A549 (cell line): ENCODE data around the gene EEF1AKMT1. TPM values are rescaled to one million over a fixed set of nuclear protein-coding genes. Genes with fewer than 3 reads are reported as not detected.

Source experiments
- ATAC-seq, 2 experiments: fragments of 200-7000 bp in 1 of 2; fragments of >200 bp in 1 of 2; cut with Nextera tagmentation in 1 of 2; cut with Tn5 transposase in 1 of 2; 3 replicates each; pipeline versions ENCODE4 v1.8.0 to v1.9.1; 2018 to 2020; ENCODE audit warnings: mild to moderate bottlenecking in 1 of 2, moderate library complexity in 1 of 2
- CTCF ChIA-PET: fragments of 300-600 bp; sonication (Branson Sonifier 250); formaldehyde crosslinking; extraction: SDS; loops from one replicate; lab custom pipeline; 2021; ENCODE audit warnings: antibody characterized with exemption, inconsistent platforms; lab: Yijun Ruan, JAX
- POLR2A ChIA-PET: fragments of 350-600 bp; formaldehyde crosslinking; extraction: SDS; loops from one replicate; lab custom pipeline; 2021; ENCODE audit warnings: antibody characterized with exemption, inconsistent platforms; lab: Yijun Ruan, JAX
- DNase-seq, 2 experiments: peaks; one replicate each; pipeline versions ENCODE4 v3.0.0 to v3.0.0-alpha.2; 2011 to 2016; ENCODE audit warnings: low read depth in 1 of 2, low spot score in 1 of 2
- FAIRE-seq: peaks from 2 replicates; lab custom pipeline; 2011; peaks lifted over from hg19 to GRCh38; lab: Jason Lieb, UNC
- H3K27ac ChIP-seq, 2 experiments: fragments of >200 bp; sonication (Bioruptor Twin); formaldehyde crosslinking; 3 replicates each; pipeline ENCODE4 v1.5.1; 2016 to 2017
- H3K4me1 ChIP-seq: fragments of >200 bp; sonication (Bioruptor Twin); formaldehyde crosslinking; 3 replicates; pipeline ENCODE4 v1.6.1; 2016
- H3K4me2 ChIP-seq: fragments of >200 bp; sonication (Bioruptor Twin); formaldehyde crosslinking; 3 replicates; pipeline ENCODE4 v1.6.1; 2016
- H3K4me3 ChIP-seq: fragments of >200 bp; sonication (Bioruptor Twin); formaldehyde crosslinking; 3 replicates; pipeline ENCODE4 v1.5.1; 2016
- H3K9me3 ChIP-seq: fragments of >200 bp; sonication (Bioruptor Twin); formaldehyde crosslinking; 3 replicates; pipeline ENCODE4 v1.6.1; 2016
- BHLHE40 ChIP-seq: IDR thresholded peaks from 2 replicates; pipeline ENCODE4 v1.6.1; 2012; ENCODE audit warnings: low read depth, low read length, inconsistent platforms
- CBX8 ChIP-seq: fragments of 200-600 bp; sonication (generic); IDR thresholded peaks from 2 replicates; pipeline ENCODE4 v1.6.1; 2016
- CEBPB ChIP-seq, 2 experiments: fragments of >200 bp in 1 of 2; sonication (Bioruptor Twin) in 1 of 2; formaldehyde crosslinking in 1 of 2; IDR thresholded peaks; 2 replicates each; pipeline ENCODE4 v1.6.1; 2012 to 2016
- CHD4 ChIP-seq: fragments of 200-600 bp; sonication (generic); IDR thresholded peaks from 2 replicates; pipeline ENCODE4 v1.6.1; 2016; ENCODE audit warnings: antibody characterized with exemption, mild to moderate bottlenecking, borderline replicate concordance
- EHF ChIP-seq: fragments of 250-450 bp; sonication (Bioruptor Pico); IDR thresholded peaks from 2 replicates; pipeline ENCODE4 v1.5.0; 2020; ENCODE audit warnings: mild to moderate bottlenecking
- FOSL2 ChIP-seq, 2 experiments: fragments of 450-650 bp in 1 of 2; fragments of >200 bp in 1 of 2; sonication (Bioruptor Twin) in 1 of 2; formaldehyde crosslinking; IDR thresholded peaks; 2 replicates each; pipeline versions ENCODE4 v1.5.0 to v1.6.1; 2016 to 2020; ENCODE audit warnings: mild to moderate bottlenecking in 1 of 2, moderate library complexity in 1 of 2
- FOXS1 ChIP-seq: fragments of 250-450 bp; sonication (Bioruptor Pico); IDR thresholded peaks from 2 replicates; pipeline ENCODE4 v1.5.0; 2020; ENCODE audit warnings: mild to moderate bottlenecking, moderate library complexity
- GATA3 ChIP-seq: IDR thresholded peaks from 2 replicates; pipeline ENCODE4 v1.6.1; 2012; ENCODE audit warnings: borderline replicate concordance
- HEYL ChIP-seq: fragments of 250-450 bp; sonication (Bioruptor Pico); IDR thresholded peaks from 2 replicates; pipeline ENCODE4 v1.8.0; 2021; ENCODE audit warnings: mild to moderate bottlenecking, moderate library complexity
- HOXB5 ChIP-seq: fragments of 250-450 bp; sonication (Bioruptor Pico); IDR thresholded peaks from 2 replicates; pipeline ENCODE4 v1.5.0; 2020; ENCODE audit warnings: mild to moderate bottlenecking, moderate library complexity
- JUNB ChIP-seq: fragments of >200 bp; sonication (Bioruptor Twin); formaldehyde crosslinking; IDR thresholded peaks from 2 replicates; pipeline ENCODE4 v1.6.1; 2016
- KDM5A ChIP-seq: fragments of 200-600 bp; sonication (generic); IDR thresholded peaks from 2 replicates; pipeline ENCODE4 v1.6.1; 2016; ENCODE audit warnings: antibody characterized with exemption, mild to moderate bottlenecking
- MAFK ChIP-seq: fragments of 450-650 bp; IDR thresholded peaks from 2 replicates; pipeline ENCODE4 v1.6.1; 2014; ENCODE audit not compliant: partially characterized antibody
- NR3C1 ChIP-seq: fragments of >200 bp; sonication (Bioruptor Twin); formaldehyde crosslinking; IDR thresholded peaks from 3 replicates; pipeline ENCODE4 v1.6.1; 2017
- PHF8 ChIP-seq: fragments of 200-600 bp; sonication (generic); IDR thresholded peaks from 2 replicates; pipeline ENCODE4 v1.6.1; 2016; ENCODE audit warnings: low read depth, mild to moderate bottlenecking, antibody characterized with exemption, moderate library complexity, borderline replicate concordance
- RAD21 ChIP-seq, 2 experiments: fragments of >200 bp in 1 of 2; sonication (Bioruptor Twin) in 1 of 2; formaldehyde crosslinking in 1 of 2; IDR thresholded peaks in 1 of 2; conservative IDR thresholded peaks in 1 of 2; 2 replicates in 1 of 2; 3 replicates in 1 of 2; pipeline ENCODE4 v1.6.1; 2012 to 2018; ENCODE audit warnings: inconsistent platforms in 1 of 2
- RARB ChIP-seq: fragments of 250-450 bp; sonication (Bioruptor Pico); IDR thresholded peaks from 2 replicates; pipeline ENCODE4 v1.8.0; 2021; ENCODE audit warnings: mild to moderate bottlenecking, moderate library complexity
- WGBS: methylation state at CpG from one replicate; pipeline ENCODE4 v1.1.6; 2017; ENCODE audit errors: missing lambda C conversion rate; 5-methylcytosine and 5-hydroxymethylcytosine counted together
- polyA plus RNA-seq, 4 experiments: library from polyadenylated mRNA; depleted of rRNA in 3 of 4; stranded (reverse); fragments of >200 nt; fragmentation: RNase III in 1 of 4; extraction: RNeasy Plus Mini Kit Qiagen cat#74134 plus additional on column Dnase treatment in 1 of 4; gene quantifications; 2 replicates in 3 of 4; 3 replicates in 1 of 4; pipeline ENCODE4 v1.2.3, GENCODE V29; 2011 to 2017
- TF ChIP-seq, protein P1 (sequence below): fragments of >200 bp; sonication (Bioruptor Twin); formaldehyde crosslinking; IDR thresholded peaks from 2 replicates; pipeline ENCODE4 v1.6.1; 2016
- TF ChIP-seq, protein P2 (sequence below): IDR thresholded peaks from 2 replicates; pipeline ENCODE4 v1.6.1; 2012
- TF ChIP-seq, protein P3 (sequence below): fragments of >200 bp; sonication (Bioruptor Twin); formaldehyde crosslinking; IDR thresholded peaks from 3 replicates; pipeline ENCODE4 v1.5.1; 2016
- TF ChIP-seq, protein P4 (sequence below): IDR thresholded peaks from 2 replicates; pipeline ENCODE4 v1.6.1; 2012
- TF ChIP-seq, protein P5 (sequence below): IDR thresholded peaks from 2 replicates; pipeline ENCODE4 v1.6.1; 2012; ENCODE audit warnings: low read depth, borderline replicate concordance

EEF1AKMT1 gene
- polyA plus RNA-seq, 2 of the 4 experiments (the other 2 are of a cell fraction), result 8.1 to 10.0 TPM

DNA sequence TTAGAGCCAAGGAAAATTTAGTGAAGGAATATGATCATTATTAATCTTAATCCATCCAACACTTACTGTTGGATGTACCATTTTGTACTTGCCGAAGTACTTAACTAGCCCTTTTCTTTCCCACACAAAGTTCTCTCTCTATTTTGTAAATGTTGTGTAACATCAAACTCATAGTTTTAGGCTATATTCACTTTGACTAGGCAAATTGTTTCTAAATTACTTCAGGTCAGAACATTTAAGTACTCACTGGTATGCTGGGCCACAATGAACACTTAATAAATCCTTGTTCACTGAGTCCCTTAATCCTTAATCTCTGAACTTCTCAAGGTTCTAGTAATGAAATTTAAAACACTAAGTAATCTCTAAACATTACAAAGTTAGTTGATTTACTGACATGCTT lies 49.3 kb upstream of the EEF1AKMT1 start:
- FAIRE-seq (no peak), ATAC-seq (no peak), DNase-seq (no peak)
- Histone ChIP-seq H3K27ac (no peak overlapping the region), H3K4me1 (0 out of 3 replicates have a peak, but pooled peaks cover under 1% of the 10 kb centered on the region), H3K4me3 (no peak overlapping the region), H3K9me3 (no peaks in the 10 kb centered on the region), H3K4me2 (no peak overlapping the region)
- WGBS, result 94% methylated on average over 1 of the region's 1 CpG
- TF ChIP-seq JUNB, result no peak
- TF ChIP-seq, protein P1, sequence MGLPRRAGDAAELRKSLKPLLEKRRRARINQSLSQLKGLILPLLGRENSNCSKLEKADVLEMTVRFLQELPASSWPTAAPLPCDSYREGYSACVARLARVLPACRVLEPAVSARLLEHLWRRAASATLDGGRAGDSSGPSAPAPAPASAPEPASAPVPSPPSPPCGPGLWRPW, result no peak
- TF ChIP-seq FOXS1 (CRISPR knock-in tag), result no peak
- no peak for TF ChIP-seq FOSL2 (IDR thresholded peaks at IDR 0.05)
- no peak for TF ChIP-seq FOSL2 (CRISPR knock-in tag; IDR thresholded peaks at IDR 0.05)
- TF ChIP-seq, protein P2, sequence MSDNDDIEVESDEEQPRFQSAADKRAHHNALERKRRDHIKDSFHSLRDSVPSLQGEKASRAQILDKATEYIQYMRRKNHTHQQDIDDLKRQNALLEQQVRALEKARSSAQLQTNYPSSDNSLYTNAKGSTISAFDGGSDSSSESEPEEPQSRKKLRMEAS, result no peak
- no peak for TF ChIP-seq EHF
- TF ChIP-seq CBX8, result no peak
- TF ChIP-seq RAD21 (conservative IDR thresholded peaks at IDR 0.05 in 1 of 2, IDR thresholded peaks at IDR 0.05 in 1 of 2), result no peak
- TF ChIP-seq HOXB5, result no peak
- TF ChIP-seq GATA3, result no peak
- TF ChIP-seq MAFK, result no peak
- no peak for TF ChIP-seq KDM5A
- TF ChIP-seq NR3C1, result no peak
- TF ChIP-seq, protein P3, sequence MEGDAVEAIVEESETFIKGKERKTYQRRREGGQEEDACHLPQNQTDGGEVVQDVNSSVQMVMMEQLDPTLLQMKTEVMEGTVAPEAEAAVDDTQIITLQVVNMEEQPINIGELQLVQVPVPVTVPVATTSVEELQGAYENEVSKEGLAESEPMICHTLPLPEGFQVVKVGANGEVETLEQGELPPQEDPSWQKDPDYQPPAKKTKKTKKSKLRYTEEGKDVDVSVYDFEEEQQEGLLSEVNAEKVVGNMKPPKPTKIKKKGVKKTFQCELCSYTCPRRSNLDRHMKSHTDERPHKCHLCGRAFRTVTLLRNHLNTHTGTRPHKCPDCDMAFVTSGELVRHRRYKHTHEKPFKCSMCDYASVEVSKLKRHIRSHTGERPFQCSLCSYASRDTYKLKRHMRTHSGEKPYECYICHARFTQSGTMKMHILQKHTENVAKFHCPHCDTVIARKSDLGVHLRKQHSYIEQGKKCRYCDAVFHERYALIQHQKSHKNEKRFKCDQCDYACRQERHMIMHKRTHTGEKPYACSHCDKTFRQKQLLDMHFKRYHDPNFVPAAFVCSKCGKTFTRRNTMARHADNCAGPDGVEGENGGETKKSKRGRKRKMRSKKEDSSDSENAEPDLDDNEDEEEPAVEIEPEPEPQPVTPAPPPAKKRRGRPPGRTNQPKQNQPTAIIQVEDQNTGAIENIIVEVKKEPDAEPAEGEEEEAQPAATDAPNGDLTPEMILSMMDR, result no peak
- ChIA-PET CTCF (no interaction called here), POLR2A (no interaction called here)

DNA sequence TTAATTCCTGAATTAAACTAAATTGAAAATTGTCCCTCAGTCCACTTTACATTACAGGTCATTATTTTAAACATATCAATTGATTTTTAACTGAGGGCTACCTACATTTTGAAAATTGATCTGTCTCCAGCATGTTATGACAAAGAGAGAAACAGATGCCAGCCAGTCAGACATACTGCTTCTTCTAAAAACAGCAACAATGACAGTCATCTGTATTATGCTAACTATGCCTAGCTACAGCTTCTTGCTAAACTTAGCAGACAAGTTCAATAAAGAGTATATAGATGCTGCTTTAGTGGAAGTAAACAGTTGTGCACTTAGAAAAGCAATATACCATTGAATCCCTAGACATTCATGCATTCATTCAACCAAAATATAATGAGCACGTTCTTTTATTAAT lies 48.6 kb upstream of the EEF1AKMT1 start:
- 83% methylated on average over 1 of the region's 1 CpG for whole genome bisulfite sequencing
- POLR2A ChIA-PET, result no interaction called here
- ATAC-seq (no peak), FAIRE-seq (no peak), DNase-seq (no peak)
- CTCF ChIA-PET, result interaction anchor here (0.9 to 1.6 kb wide), 2 partner anchors 328 to 641 kb away, joined by 3 to 5 read pairs; no protein-coding TSS in a partner anchor
- Histone ChIP-seq H3K27ac (no peak overlapping the region), H3K9me3 (no peaks in the 10 kb centered on the region), H3K4me1 (no peaks in the 10 kb centered on the region), H3K4me2 (no peak overlapping the region), H3K4me3 (no peak overlapping the region)
- TF ChIP-seq FOXS1 (CRISPR knock-in tag) (no peak), NR3C1 (no peak), RARB (CRISPR knock-in tag) (no peak), PHF8 (no peak), RAD21 (conservative IDR thresholded peaks at IDR 0.05 in 1 of 2, IDR thresholded peaks at IDR 0.05 in 1 of 2) (no peak), HEYL (CRISPR knock-in tag) (no peak), CEBPB (IDR thresholded peaks at IDR 0.05) (no peak), BHLHE40 (no peak), CHD4 (no peak)
- TF ChIP-seq, protein P4, sequence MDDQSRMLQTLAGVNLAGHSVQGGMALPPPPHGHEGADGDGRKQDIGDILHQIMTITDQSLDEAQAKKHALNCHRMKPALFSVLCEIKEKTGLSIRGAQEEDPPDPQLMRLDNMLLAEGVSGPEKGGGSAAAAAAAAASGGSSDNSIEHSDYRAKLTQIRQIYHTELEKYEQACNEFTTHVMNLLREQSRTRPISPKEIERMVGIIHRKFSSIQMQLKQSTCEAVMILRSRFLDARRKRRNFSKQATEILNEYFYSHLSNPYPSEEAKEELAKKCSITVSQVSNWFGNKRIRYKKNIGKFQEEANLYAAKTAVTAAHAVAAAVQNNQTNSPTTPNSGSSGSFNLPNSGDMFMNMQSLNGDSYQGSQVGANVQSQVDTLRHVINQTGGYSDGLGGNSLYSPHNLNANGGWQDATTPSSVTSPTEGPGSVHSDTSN, result no peak
- TF ChIP-seq, protein P5, sequence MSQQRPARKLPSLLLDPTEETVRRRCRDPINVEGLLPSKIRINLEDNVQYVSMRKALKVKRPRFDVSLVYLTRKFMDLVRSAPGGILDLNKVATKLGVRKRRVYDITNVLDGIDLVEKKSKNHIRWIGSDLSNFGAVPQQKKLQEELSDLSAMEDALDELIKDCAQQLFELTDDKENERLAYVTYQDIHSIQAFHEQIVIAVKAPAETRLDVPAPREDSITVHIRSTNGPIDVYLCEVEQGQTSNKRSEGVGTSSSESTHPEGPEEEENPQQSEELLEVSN, result no peak
